SK-N-SH treated with all-trans-retinoic acid at 6 μM for 48 hours (cell line): ENCODE results near the gene FAM227B.

Source experiments
- ATAC-seq: fragments of 200-7000 bp; cut with Tn5 transposase; 3 replicates; pipeline ENCODE4 v1.9.1; 2020; ENCODE audit warnings: mild to moderate bottlenecking, moderate library complexity
- BACH2 ChIP-seq: fragments of 250-450 bp; sonication (Bioruptor Pico); IDR thresholded peaks from 2 replicates; pipeline ENCODE4 v1.9.0; 2021; ENCODE audit warnings: mild to moderate bottlenecking, borderline replicate concordance
- CSDC2 ChIP-seq: fragments of 250-450 bp; sonication (Bioruptor Pico); IDR thresholded peaks from 2 replicates; pipeline ENCODE4 v1.5.0; 2020; ENCODE audit warnings: mild to moderate bottlenecking, moderate library complexity
- CSRNP3 ChIP-seq: fragments of 250-450 bp; sonication (Bioruptor Pico); IDR thresholded peaks from 2 replicates; pipeline ENCODE4 v1.5.1; 2021; ENCODE audit warnings: mild to moderate bottlenecking, moderate library complexity
- ESRRG ChIP-seq: fragments of 250-450 bp; sonication (Bioruptor Pico); IDR thresholded peaks from 2 replicates; pipeline ENCODE4 v1.6.1; 2021; ENCODE audit warnings: mild to moderate bottlenecking
- GLIS3 ChIP-seq: fragments of 250-450 bp; sonication (Bioruptor Pico); IDR thresholded peaks from 2 replicates; pipeline ENCODE4 v1.5.0; 2020; ENCODE audit warnings: mild to moderate bottlenecking, moderate library complexity
- ISL1 ChIP-seq: fragments of 250-450 bp; sonication (Bioruptor Pico); IDR thresholded peaks from 2 replicates; pipeline ENCODE4 v2.1.2; 2022; ENCODE audit warnings: mild to moderate bottlenecking, moderate library complexity
- OSR1 ChIP-seq: fragments of 250-450 bp; sonication (Bioruptor Pico); IDR thresholded peaks from 2 replicates; pipeline ENCODE4 v1.8.0; 2022; ENCODE audit warnings: moderate library complexity, mild to moderate bottlenecking, inconsistent platforms
- PATZ1 ChIP-seq: fragments of 250-450 bp; sonication (Bioruptor Pico); IDR thresholded peaks from 2 replicates; pipeline ENCODE4 v1.8.0; 2020; ENCODE audit warnings: mild to moderate bottlenecking, moderate library complexity, borderline replicate concordance
- PPARA ChIP-seq: fragments of 250-450 bp; sonication (Bioruptor Pico); IDR thresholded peaks from 2 replicates; pipeline ENCODE4 v1.5.0; 2020; ENCODE audit warnings: mild to moderate bottlenecking, borderline replicate concordance
- RARB ChIP-seq: fragments of 250-450 bp; sonication (Bioruptor Pico); IDR thresholded peaks from 2 replicates; pipeline ENCODE4 v1.8.0; 2021; ENCODE audit warnings: mild to moderate bottlenecking, moderate library complexity
- TCF4 ChIP-seq: fragments of 250-450 bp; sonication (Bioruptor Pico); IDR thresholded peaks from 2 replicates; pipeline ENCODE4 v1.8.0; 2021; ENCODE audit warnings: mild to moderate bottlenecking, moderate library complexity, borderline replicate concordance
- TOX ChIP-seq: fragments of 250-450 bp; sonication (Bioruptor Pico); IDR thresholded peaks from 2 replicates; pipeline ENCODE4 v1.8.0; 2021; ENCODE audit warnings: mild to moderate bottlenecking, moderate library complexity, borderline replicate concordance
- TSHZ2 ChIP-seq: fragments of 250-450 bp; sonication (Bioruptor Pico); IDR thresholded peaks from 2 replicates; pipeline ENCODE4 v1.5.0; 2020; ENCODE audit warnings: mild to moderate bottlenecking, moderate library complexity
- ZC3H10 ChIP-seq: fragments of 250-450 bp; sonication (Bioruptor Pico); IDR thresholded peaks from 2 replicates; pipeline ENCODE4 v1.5.1; 2021; ENCODE audit warnings: mild to moderate bottlenecking, moderate library complexity
- ZFP3 ChIP-seq: fragments of 250-450 bp; sonication (Bioruptor Pico); IDR thresholded peaks from 2 replicates; pipeline ENCODE4 v1.5.0; 2020; ENCODE audit warnings: mild to moderate bottlenecking, moderate library complexity
- ZFP30 ChIP-seq: fragments of 450-650 bp; formaldehyde crosslinking; IDR thresholded peaks from 2 replicates; pipeline ENCODE4 v1.5.0; 2022; ENCODE audit warnings: mild to moderate bottlenecking, moderate library complexity
- ZNF565 ChIP-seq: fragments of 450-650 bp; formaldehyde crosslinking; conservative IDR thresholded peaks from 2 replicates; pipeline ENCODE4 v1.5.0; 2020; ENCODE audit warnings: low read depth, mild to moderate bottlenecking, moderate library complexity
- ZNF70 ChIP-seq: fragments of 450-650 bp; formaldehyde crosslinking; IDR thresholded peaks from 2 replicates; pipeline ENCODE4 v1.5.0; 2020; ENCODE audit warnings: mild to moderate bottlenecking, moderate library complexity
- ZNF8 ChIP-seq: fragments of 450-650 bp; formaldehyde crosslinking; IDR thresholded peaks from 2 replicates; pipeline ENCODE4 v1.5.0; 2020; ENCODE audit warnings: mild to moderate bottlenecking, moderate library complexity
- TF ChIP-seq, protein P1 (sequence below): fragments of 250-450 bp; sonication (Bioruptor Pico); IDR thresholded peaks from 2 replicates; pipeline ENCODE4 v1.5.1; 2020; ENCODE audit warnings: low read depth, mild to moderate bottlenecking, moderate library complexity

The FAM227B gene

DNA sequence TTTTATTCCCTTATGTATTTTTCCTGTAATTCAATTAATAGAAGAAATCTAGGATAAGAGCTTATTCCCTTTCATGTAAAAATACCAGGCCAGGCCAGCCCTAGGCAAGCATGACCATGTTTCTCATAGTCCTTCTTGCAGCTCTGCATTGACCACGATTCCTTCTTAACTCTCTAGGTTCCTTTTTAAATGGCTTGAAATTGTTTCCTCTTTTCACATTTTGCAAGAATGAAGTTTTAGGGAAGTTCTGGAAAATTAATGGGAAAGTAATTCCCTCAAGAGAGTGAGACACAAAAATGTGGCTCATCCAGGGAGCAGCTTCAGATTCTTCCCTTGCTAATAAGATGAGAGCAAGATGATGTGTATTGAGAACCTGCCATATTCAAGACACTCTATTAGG, 314.1 kb downstream of the FAM227B start:
- no peak for ATAC-seq
- no peak for TF ChIP-seq BACH2 (CRISPR knock-in tag)
- no peak for TF ChIP-seq ZC3H10 (CRISPR knock-in tag)
- no peak for TF ChIP-seq PATZ1 (CRISPR knock-in tag)
- TF ChIP-seq ZNF565 (CRISPR knock-in tag), result no peak
- no peak for TF ChIP-seq TCF4 (CRISPR knock-in tag)
- TF ChIP-seq TSHZ2 (CRISPR knock-in tag), result no peak
- no peak for TF ChIP-seq RARB
- TF ChIP-seq ZFP3 (CRISPR knock-in tag), result no peak
- TF ChIP-seq, protein P1, sequence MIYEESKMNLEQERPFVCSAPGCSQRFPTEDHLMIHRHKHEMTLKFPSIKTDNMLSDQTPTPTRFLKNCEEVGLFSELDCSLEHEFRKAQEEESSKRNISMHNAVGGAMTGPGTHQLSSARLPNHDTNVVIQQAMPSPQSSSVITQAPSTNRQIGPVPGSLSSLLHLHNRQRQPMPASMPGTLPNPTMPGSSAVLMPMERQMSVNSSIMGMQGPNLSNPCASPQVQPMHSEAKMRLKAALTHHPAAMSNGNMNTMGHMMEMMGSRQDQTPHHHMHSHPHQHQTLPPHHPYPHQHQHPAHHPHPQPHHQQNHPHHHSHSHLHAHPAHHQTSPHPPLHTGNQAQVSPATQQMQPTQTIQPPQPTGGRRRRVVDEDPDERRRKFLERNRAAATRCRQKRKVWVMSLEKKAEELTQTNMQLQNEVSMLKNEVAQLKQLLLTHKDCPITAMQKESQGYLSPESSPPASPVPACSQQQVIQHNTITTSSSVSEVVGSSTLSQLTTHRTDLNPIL (CRISPR knock-in tag), result no peak
- TF ChIP-seq ISL1 (CRISPR knock-in tag), result no peak
- TF ChIP-seq ZFP30 (CRISPR knock-in tag), result no peak

DNA sequence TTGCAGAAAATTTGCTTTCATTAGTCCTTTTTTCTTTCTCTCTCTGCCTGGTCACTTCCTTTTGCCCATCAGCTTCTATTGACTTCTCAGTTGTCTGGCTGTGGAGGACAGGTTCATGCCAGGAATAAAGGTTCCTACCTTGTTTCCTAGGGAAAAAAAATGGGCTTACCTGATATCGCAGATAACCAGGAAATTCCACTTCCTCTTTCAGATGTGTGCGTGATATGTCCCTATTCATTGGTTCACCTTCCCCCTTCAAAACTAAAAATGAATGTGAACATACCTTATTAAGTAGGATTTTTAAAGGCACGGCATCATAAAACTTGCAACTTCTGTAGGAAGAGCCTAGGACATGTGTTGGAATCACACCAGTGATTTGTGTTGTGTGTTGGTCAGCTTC, 317.6 kb downstream of the FAM227B start:
- no peak for ATAC-seq
- TF ChIP-seq ZFP3 (CRISPR knock-in tag) (no peak), ISL1 (CRISPR knock-in tag) (no peak), TSHZ2 (CRISPR knock-in tag) (no peak)

DNA sequence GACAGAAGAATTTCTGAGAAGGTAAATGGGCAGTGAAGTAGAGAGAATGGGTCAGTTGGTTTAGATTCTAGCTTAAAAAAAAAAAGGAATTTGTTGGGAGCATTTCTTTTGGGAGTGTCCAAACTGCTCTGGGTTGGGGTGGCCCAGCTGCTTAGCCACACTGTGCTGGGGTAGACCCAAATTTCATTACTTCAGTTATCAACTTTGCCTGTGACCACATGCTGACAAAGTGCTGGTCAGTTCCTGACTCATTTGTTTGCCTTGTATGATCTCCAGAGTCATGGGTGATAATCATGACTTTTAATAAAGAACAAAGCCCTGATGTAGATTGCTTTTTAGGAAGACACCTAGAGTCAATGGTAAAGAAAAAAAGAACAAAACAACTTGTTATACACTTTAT, 319.1 kb downstream of the FAM227B start:
- TF ChIP-seq ESRRG (CRISPR knock-in tag), result no peak
- TF ChIP-seq TOX, result no peak
- TF ChIP-seq RARB, result no peak
- TF ChIP-seq ISL1 (CRISPR knock-in tag), result no peak
- TF ChIP-seq PPARA (CRISPR knock-in tag), result no peak
- TF ChIP-seq CSDC2 (CRISPR knock-in tag), result no peak

GRCh38 chr15:49300856-49301255, 319.8 kb downstream of the FAM227B start:
- no peak for ATAC-seq
- TF ChIP-seq ZFP30 (CRISPR knock-in tag) (no peak), PATZ1 (CRISPR knock-in tag) (no peak), BACH2 (CRISPR knock-in tag) (no peak), TSHZ2 (CRISPR knock-in tag) (no peak), ZNF565 (CRISPR knock-in tag) (no peak), OSR1 (CRISPR knock-in tag) (no peak), TOX (no peak), GLIS3 (no peak), ZNF70 (no peak), ZNF8 (no peak), RARB (no peak), CSRNP3 (CRISPR knock-in tag) (no peak), ESRRG (CRISPR knock-in tag) (no peak)

More for the DNA sequence above, 319.1 kb downstream of the FAM227B start:
- ATAC-seq, result no peak
